Measurements from ENCODE around the gene MOGAT1. TPM values are rescaled to one million over a fixed set of nuclear protein-coding genes. Genes with fewer than 3 reads are reported as not detected.
"Not testable (repeated sequence)": the region's sequence is repeated elsewhere in the genome, so short reads cannot be mapped to it uniquely, and the experiment has no call there.

Gene MOGAT1
- total RNA-seq, 1 donor from 2014 or later, result not detected

DNA sequence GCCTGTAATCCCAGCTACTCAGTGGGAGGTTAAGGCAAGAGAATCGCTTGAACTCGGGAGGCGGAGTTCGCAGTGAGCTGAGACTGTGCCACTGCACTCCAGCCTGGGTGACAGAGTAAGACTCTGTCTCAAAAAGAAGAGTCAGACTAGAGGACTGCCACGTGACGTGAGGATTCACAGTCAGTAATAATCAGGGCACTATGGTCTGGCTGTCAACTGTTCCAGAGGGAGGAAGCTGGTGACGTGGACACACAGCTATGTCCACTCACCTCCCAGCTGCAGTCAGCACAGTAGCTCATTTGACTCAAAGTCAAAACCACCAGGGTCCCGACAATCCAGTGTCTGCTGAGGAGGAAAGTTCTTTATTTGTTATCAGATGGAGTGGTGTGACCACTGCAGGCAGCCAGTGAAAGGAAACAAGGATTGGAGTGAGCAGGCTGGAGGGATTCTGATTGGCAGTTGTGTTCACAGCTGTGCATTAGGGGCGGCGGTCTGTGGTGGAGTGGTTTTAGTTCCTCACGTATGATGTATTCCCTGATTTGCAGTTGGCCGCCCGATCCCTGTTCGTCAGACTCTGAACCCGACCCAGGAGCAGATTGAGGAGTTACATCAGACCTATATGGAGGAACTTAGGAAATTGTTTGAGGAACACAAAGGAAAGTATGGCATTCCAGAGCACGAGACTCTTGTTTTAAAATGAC, 37.9 kb downstream of the MOGAT1 start:
- no peak overlapping the region for H3K27ac Mint-ChIP-seq
- no peaks in the 10 kb centered on the region for H3K9me3 Mint-ChIP-seq
- H3K4me3 Mint-ChIP-seq, result no peak overlapping the region
- H3K36me3 Mint-ChIP-seq (ENCODE audit: low read depth), result no peaks in the 10 kb centered on the region
- H3K27me3 Mint-ChIP-seq, result peaks cover 31% of the 10 kb centered on the region
- DNase-seq, result no peak
- intact Hi-C loops (cut with micrococcal nuclease), result loop anchor here (2.0 to 5.0 kb wide), 2 partner anchors 78 to 103 kb away; no protein-coding TSS in a partner anchor
- H3K4me1 Mint-ChIP-seq, result peaks cover 17% of the 10 kb centered on the region

DNA sequence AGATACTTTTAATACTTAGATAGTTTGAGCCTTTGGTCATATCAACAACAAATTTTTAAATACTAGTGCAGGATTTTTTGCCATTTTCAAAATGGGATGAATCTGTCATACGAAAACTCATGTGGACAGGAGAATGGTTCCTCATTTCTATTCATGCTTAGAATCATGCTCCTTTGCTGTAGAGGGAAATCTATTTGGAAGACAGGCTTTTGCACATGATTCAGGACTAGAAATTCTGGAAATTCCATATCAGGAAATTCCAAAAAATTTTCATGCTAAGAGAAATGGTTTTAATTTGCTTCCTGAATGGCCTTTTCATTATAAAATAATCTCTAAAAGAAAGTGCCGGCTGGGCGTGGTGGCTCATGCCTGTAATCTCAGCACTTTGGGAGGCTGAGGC, 39.3 kb downstream of the MOGAT1 start:
- Mint-ChIP-seq H3K27ac (no peak overlapping the region), H3K9me3 (no peaks in the 10 kb centered on the region), H3K4me3 (no peak overlapping the region), H3K27me3 (peaks cover 32% of the 10 kb centered on the region), H3K36me3 (ENCODE audit: low read depth) (no peaks in the 10 kb centered on the region), H3K4me1 (peaks cover 19% of the 10 kb centered on the region)
- intact Hi-C loops (cut with micrococcal nuclease), result no loop called here
- no peak for DNase-seq

DNA sequence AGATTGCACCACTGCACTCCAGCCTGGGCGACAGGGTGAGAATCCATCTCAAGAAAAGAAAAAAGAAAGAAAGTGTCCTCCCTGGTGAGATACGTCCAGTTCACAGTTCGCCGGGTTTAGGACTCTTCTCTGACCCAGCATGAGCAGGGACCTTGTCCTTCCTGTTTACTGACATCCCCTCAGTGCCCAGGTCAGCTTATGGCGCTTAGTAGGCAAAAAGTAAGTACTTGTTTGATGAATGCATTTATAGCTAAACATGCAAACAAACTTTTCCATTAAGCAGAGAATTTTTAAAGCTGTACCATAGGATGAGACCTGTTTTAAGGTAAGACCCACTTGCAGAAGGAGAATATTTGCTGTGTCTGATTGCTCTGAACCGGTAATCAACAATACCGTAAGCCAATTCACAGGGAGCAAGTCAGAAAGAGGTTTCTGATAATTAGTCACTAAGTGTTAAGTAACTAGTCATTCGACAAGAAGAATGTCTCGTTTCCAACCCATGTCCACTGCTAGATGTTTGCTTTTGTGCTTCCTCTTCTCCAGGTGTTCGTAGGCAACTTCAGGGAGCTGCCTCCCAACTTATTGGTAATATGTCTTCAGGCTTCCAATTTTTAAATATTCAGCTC, 40.0 kb downstream of the MOGAT1 start:
- Mint-ChIP-seq H3K9me3 (no peaks in the 10 kb centered on the region), H3K27ac (no peak overlapping the region), H3K4me3 (no peak overlapping the region), H3K4me1 (peaks cover 20% of the 10 kb centered on the region), H3K27me3 (peaks cover 36% of the 10 kb centered on the region), H3K36me3 (ENCODE audit: low read depth) (no peaks in the 10 kb centered on the region)
- no peak for DNase-seq
- intact Hi-C loops (cut with micrococcal nuclease), result no loop called here

DNA sequence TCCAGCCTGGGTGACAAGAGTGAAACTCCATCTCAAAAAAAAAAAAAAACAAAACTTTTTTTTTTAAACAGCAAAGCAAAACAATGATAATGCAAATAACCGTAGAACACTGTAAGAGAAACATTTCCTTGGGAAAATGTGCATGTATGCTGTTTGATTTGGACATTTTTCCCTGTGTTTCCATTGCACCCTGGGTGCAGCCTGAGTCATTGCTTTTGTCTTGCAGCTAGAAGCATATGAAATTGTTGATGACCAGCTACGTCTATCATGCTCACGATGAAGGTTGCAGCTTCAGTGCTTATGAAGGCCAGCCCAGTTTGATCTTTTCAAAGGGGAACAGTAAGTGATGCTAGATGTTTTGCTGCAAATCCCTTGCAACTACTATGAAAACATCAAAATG, 41.5 kb downstream of the MOGAT1 start:
- H3K36me3 Mint-ChIP-seq (ENCODE audit: low read depth), result no peaks in the 10 kb centered on the region
- H3K9me3 Mint-ChIP-seq, result no peaks in the 10 kb centered on the region
- no peak for DNase-seq
- H3K27ac Mint-ChIP-seq, result no peak overlapping the region
- no peak overlapping the region for H3K4me3 Mint-ChIP-seq
- intact Hi-C loops (cut with micrococcal nuclease), result no loop called here
- H3K4me1 Mint-ChIP-seq, result peaks cover 11% of the 10 kb centered on the region
- peaks cover 36% of the 10 kb centered on the region for H3K27me3 Mint-ChIP-seq

DNA sequence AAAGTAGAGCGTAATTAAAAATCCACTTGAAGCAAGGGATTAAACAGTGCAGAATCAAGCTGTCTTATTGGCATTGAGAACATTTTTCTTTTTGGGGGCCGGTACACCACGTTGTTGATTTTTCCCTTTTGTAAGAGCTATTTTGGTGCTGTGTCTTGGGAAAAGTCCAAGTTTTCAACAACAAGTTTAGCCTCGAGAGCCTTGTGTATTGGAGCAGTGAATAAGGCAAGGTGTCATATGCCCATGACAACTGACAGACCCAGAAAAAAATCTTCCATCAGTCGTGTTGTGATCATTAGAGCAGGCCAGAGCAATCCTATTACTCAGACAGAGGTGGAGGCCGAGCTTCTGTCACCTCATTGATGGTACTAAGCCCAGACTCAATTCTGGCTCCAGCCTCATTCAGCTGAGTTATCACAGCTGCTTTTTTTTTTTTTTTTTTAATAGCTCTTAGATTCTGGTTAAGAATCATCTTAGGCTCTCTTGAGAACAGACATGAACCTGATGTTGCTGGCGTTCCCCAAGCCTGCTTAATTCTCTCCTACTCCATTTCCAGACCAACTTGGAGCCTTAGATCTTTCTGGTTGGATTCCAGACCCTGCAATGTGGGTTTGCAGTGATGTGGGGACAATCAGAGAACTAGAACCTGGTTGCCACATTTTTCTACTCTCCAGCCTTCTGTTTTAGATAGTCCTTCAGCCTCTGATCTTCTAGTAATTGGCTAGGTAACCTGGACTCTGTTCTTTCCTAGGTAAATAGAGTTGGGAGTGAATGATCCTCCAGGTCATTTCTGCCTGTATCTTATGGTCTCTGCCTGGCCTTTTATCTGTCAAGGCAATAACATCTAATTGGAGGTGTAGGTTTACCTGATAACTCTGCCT, 43.1 kb downstream of the MOGAT1 start:
- no peaks in the 10 kb centered on the region for H3K36me3 Mint-ChIP-seq (ENCODE audit: low read depth)
- intact Hi-C loops (cut with micrococcal nuclease), result no loop called here
- DNase-seq, result no peak
- peaks cover 4% of the 10 kb centered on the region for H3K4me1 Mint-ChIP-seq
- H3K9me3 Mint-ChIP-seq, result no peaks in the 10 kb centered on the region
- H3K27me3 Mint-ChIP-seq, result peaks cover 33% of the 10 kb centered on the region
- no peak overlapping the region for H3K4me3 Mint-ChIP-seq
- H3K27ac Mint-ChIP-seq, result no peak overlapping the region

DNA sequence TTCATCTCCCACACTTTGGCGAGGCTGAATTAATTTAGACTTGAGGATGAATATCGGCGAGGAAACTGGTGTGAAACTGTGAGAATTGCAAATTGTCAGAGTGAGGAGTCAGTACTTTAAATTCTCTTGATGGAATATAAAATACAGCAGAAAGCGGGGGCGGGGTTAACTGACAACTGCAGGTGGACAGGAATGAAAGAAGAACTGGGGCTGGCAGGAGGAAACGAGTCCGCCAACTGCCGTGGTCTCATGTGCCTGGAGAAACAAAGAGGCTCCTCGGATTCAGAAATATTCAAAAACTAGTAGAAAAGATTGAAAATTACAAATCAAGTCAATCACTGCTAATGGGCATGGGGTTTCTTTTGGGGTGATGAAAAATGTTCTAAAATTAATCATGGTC, 44.3 kb downstream of the MOGAT1 start:
- Mint-ChIP-seq H3K4me1 (peaks cover 4% of the 10 kb centered on the region), H3K36me3 (ENCODE audit: low read depth) (no peaks in the 10 kb centered on the region), H3K9me3 (no peaks in the 10 kb centered on the region), H3K27me3 (peaks cover 27% of the 10 kb centered on the region), H3K4me3 (no peak overlapping the region), H3K27ac (no peak overlapping the region)
- intact Hi-C loops (cut with micrococcal nuclease), result no loop called here
- no peak for DNase-seq

DNA sequence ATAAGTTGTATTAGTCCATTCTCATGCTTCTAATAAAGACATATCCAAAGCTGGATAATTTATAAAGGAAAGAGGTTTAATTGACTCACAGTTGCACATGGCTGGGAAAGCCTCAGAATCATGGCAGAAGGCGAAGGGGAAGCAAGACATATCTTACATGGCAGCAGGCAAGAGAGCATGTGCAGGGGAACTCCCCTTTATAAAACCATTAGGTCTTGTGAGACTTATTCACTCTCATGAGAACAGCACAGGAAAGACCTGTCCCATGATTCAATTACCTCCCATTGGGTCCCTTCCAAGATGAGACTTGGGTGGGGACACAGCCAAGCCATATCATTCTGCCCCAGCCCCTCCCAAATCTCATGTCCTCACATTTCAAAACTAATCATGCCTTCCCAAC, 48.3 kb downstream of the MOGAT1 start:
- H3K27ac Mint-ChIP-seq; intact Hi-C loops (cut with micrococcal nuclease); DNase-seq; H3K9me3 Mint-ChIP-seq; H3K4me1 Mint-ChIP-seq; H3K4me3 Mint-ChIP-seq; H3K36me3 Mint-ChIP-seq (ENCODE audit: low read depth): not testable (repeated sequence)
- peaks cover 19% of the 10 kb centered on the region for H3K27me3 Mint-ChIP-seq

DNA sequence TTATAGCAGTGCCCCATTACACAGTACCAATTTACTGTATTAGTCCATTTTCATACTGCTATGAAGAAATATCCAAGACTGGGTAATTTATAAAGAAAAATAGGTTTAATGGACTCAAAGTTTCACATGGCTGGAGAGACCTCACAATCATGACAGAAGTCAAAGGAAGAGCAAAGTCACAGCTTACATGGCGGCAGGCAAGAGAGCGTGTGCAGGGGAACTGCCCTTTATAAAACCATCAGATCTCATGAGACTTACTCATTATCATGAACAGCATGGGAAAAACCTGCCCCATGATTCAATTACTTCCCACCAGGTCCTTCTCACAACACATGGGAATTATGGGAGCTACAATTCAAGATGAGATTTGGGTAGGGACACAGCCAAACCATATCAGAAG, 50.1 kb downstream of the MOGAT1 start:
- H3K4me1 Mint-ChIP-seq; H3K4me3 Mint-ChIP-seq; H3K9me3 Mint-ChIP-seq; H3K27ac Mint-ChIP-seq; H3K36me3 Mint-ChIP-seq (ENCODE audit: low read depth); intact Hi-C loops (cut with micrococcal nuclease); DNase-seq; H3K27me3 Mint-ChIP-seq: not testable (repeated sequence)

DNA sequence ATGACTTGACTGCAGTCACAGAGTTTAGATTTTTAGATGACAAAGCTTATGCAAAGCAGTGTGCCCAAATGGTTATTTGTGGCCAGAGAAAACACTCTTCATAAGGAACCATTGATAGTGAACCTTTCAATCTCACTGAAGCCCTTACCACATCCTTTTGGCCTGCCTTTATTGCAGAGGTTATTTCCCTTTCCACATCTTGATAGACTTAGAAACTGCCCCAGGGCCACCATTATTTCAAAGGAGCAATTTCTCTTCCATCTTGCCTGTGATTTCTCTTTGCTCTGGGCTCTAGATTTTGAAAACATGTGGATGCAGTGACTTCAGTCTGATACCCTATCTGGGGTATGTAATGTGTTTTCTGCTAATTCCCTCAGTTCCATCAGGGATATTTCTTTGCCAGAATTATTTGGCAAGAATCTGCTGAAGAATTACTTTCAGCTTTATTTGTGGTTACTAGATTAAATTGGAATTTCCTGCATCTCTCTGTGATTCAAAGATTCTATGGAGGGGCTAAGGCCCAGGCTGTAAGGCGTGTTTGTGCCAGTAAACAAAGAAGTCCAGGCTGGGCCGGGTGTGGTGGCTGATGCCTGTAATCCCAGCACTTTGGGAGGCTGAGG, 51.0 kb downstream of the MOGAT1 start:
- Mint-ChIP-seq H3K9me3 (peaks cover 7% of the 10 kb centered on the region), H3K4me1 (no peaks in the 10 kb centered on the region), H3K27ac (no peak overlapping the region), H3K27me3 (peaks cover 7% of the 10 kb centered on the region), H3K36me3 (ENCODE audit: low read depth) (no peaks in the 10 kb centered on the region), H3K4me3 (no peak overlapping the region)
- DNase-seq, result no peak
- intact Hi-C loops (cut with micrococcal nuclease), result no loop called here

DNA sequence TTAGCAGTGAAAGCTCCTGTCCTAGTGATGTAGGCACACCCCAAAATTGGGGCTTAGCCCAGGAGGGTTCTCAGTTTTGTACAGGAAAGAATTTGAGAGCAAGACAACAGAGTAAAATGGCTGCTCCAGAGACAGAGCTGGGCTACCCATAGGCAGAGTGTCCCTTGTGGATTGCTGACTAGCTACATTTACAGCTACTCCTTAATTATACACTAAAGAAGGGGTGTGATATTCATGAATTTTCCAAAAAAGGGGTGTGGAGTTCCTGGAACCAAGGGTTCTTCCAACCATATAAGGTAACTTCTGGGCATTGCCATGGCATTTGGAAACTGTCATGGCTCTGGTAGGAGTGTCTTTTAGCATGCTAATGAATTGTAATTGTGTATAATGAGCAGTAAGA, 52.8 kb downstream of the MOGAT1 start:
- H3K36me3 Mint-ChIP-seq (ENCODE audit: low read depth), result no peaks in the 10 kb centered on the region
- peaks cover 7% of the 10 kb centered on the region for H3K9me3 Mint-ChIP-seq
- no peak overlapping the region for H3K4me3 Mint-ChIP-seq
- H3K27ac Mint-ChIP-seq, result no peak overlapping the region
- intact Hi-C loops (cut with micrococcal nuclease), result no loop called here
- H3K27me3 Mint-ChIP-seq, result peaks cover 3% of the 10 kb centered on the region
- no peaks in the 10 kb centered on the region for H3K4me1 Mint-ChIP-seq
- DNase-seq, result no peak

DNA sequence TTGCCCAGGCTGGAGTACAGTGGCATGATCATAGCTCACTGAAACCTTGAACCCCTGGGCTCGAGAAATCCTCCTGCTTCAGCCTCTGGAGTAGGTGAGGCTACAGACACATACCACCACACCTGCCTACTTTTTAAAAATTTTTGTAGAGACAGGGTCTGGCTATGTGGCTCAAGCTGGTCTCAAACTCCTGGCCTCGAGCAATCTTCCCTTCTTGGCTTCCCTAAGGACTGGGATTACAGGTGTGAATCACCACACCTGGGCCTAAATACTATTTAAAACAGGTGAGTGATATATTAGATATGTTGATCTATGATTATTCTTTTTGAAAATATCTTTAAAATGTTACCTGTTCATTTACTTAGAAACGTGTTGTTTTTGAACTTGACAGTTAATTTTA, 57.2 kb downstream of the MOGAT1 start:
- Mint-ChIP-seq H3K27me3 (peaks cover 12% of the 10 kb centered on the region), H3K4me3 (no peak overlapping the region), H3K27ac (no peak overlapping the region), H3K9me3 (peaks cover 3% of the 10 kb centered on the region), H3K36me3 (ENCODE audit: low read depth) (no peaks in the 10 kb centered on the region), H3K4me1 (peaks cover 2% of the 10 kb centered on the region)
- DNase-seq, result no peak
- intact Hi-C loops (cut with micrococcal nuclease), result no loop called here

DNA sequence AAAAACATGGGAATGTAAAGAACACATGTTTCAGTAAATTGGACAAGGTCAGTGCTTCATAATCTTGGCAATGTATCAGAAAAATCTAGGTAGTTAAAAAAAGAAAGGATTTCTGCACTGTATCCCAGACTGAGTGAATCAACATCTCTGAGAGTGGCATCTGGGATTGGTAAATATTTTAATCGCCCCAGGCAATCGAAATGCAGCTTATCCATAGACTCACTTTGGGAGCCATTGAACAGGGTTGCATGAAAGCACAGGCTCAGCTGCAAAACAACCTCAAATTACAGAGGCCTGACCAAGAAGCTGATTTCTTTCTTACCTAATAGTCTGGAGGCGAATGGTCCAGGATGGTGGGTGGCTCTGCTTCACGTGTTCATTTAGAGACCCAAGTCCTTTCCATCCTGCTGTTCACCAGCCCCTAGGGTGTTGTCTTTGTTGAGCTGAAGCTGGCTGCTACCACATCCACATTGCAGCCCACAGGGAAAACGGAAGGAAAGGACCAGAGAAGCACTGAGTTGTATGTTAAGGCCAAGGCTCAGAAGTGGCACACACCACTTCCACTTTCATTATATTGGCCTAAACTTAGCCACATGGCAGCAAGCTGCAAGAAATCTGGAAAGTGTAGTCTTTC, 59.0 kb downstream of the MOGAT1 start:
- Mint-ChIP-seq H3K27ac (no peak overlapping the region), H3K4me3 (no peak overlapping the region), H3K27me3 (peaks cover 13% of the 10 kb centered on the region), H3K4me1 (peaks cover 2% of the 10 kb centered on the region), H3K36me3 (ENCODE audit: low read depth) (no peaks in the 10 kb centered on the region), H3K9me3 (no peaks in the 10 kb centered on the region)
- intact Hi-C loops (cut with micrococcal nuclease), result no loop called here
- DNase-seq, result peak; percentile 59

DNA sequence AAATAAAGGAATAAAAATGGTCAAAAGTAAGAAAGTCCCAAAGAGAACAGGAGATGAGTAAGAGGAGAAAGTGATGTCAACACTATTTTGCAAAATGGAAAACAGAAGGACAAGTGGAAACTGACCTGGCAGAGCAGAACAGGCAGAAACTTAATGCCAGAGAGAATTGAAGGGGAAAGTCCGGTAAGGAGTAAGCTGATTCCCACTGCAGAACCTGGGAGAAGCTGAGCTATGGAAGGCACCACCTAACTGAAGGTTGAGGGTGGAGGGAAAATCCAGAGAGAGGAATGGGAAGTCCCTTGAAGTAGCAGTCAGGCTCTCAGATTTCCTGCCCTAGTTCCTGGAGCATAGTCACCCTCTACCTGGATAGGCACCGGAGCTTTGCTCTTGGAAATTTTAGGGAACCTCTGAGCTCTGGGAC, 59.8 kb downstream of the MOGAT1 start:
- no peaks in the 10 kb centered on the region for H3K36me3 Mint-ChIP-seq (ENCODE audit: low read depth)

More for the DNA sequence above, 59.8 kb downstream of the MOGAT1 start:
- H3K4me3 Mint-ChIP-seq, result no peak overlapping the region
- H3K9me3 Mint-ChIP-seq, result no peaks in the 10 kb centered on the region
- H3K4me1 Mint-ChIP-seq, result peaks cover 5% of the 10 kb centered on the region
- intact Hi-C loops (cut with micrococcal nuclease), result no loop called here
- H3K27ac Mint-ChIP-seq, result peak overlapping the region; percentile 43
- H3K27me3 Mint-ChIP-seq, result peaks cover 19% of the 10 kb centered on the region
- DNase-seq, result no peak
